Stomach (tissue), 9 donors: ENCODE results near the gene DNAH11. TPM values are rescaled to one million over a fixed set of nuclear protein-coding genes. Genes with fewer than 3 reads are reported as not detected.

Source experiments
- DNase-seq, 2 donors: peaks; one replicate each; pipeline versions ENCODE4 v3.0.0 to v3.0.0-alpha.2; 2013 to 2019
- H3K27ac ChIP-seq, 5 donors: fragments of 200-600 bp in 4 of 5; sonication (generic) in 4 of 5; one replicate each; pipeline ENCODE4 v1.5.1; 2013 to 2019; ENCODE audit warnings: mild to moderate bottlenecking in 1 of 5, moderate library complexity in 1 of 5
- H3K27me3 ChIP-seq, 3 donors: fragments of 200-600 bp; sonication (generic); one replicate each; pipeline ENCODE4 v1.5.1; 2017 to 2019; ENCODE audit warnings: mixed run types in 1 of 3
- H3K36me3 ChIP-seq, 4 donors: fragments of 200-600 bp; sonication (generic); 1 replicate in 3 of 4; 2 replicates in 1 of 4; pipeline ENCODE4 v1.5.1; 2016 to 2019
- H3K4me1 ChIP-seq, 4 donors: fragments of 200-600 bp; sonication (generic); one replicate each; pipeline ENCODE4 v1.5.1; 2016 to 2019
- H3K4me3 ChIP-seq, 4 donors: fragments of 200-600 bp; sonication (generic) in 3 of 4; one replicate each; pipeline ENCODE4 v1.5.1; 2016 to 2019; ENCODE audit warnings: mild to moderate bottlenecking in 1 of 4
- H3K9me3 ChIP-seq, 4 donors: fragments of 200-600 bp; sonication (generic); one replicate each; pipeline ENCODE4 v1.5.1; 2016 to 2019
- EP300 ChIP-seq: sonication (generic); formaldehyde crosslinking; IDR thresholded peaks from one replicate; pipeline ENCODE4 v1.6.1; 2017; ENCODE audit warnings: antibody characterized with exemption
- POLR2A ChIP-seq, 4 donors: fragments of 450-650 bp; IDR thresholded peaks; one replicate each; pipeline ENCODE4 v1.6.1; 2016; ENCODE audit warnings: antibody characterized with exemption in 4 of 4, control low read depth in 2 of 4, mild to moderate bottlenecking in 1 of 4, moderate library complexity in 1 of 4
- POLR2AphosphoS5 ChIP-seq, 3 donors: sonication (generic); formaldehyde crosslinking; IDR thresholded peaks; one replicate each; pipeline ENCODE4 v1.6.1; 2016; ENCODE audit warnings: antibody characterized with exemption in 3 of 3
- WGBS, 5 donors: extraction: QIAGEN DNeasy Blood & Tissue Kit in 3 of 5; methylation state at CpG; one replicate each; pipeline versions ENCODE4 v1.1.5 to v1.1.7; 2013 to 2018; 5-methylcytosine and 5-hydroxymethylcytosine counted together
- intact Hi-C: fragments of 100-400 bp; cut with DNase I; formaldehyde crosslinking; loops from one replicate; pipeline ENCODE4 v1.15.1; 2023; ENCODE audit warnings: low total_unique reads
- polyA plus RNA-seq, 3 donors: library from polyadenylated mRNA; stranded (reverse); fragments of 200-250 nt; gene quantifications; one replicate each; pipeline ENCODE4 v1.2.3, GENCODE V29; 2013
- total RNA-seq, 5 donors: library from RNA; depleted of rRNA; stranded (reverse); fragments of >200 nt; gene quantifications; one replicate each; pipeline versions ENCODE4 v1.1.0 to v1.2.3, GENCODE V29; 2014 to 2016
- TF ChIP-seq, protein P1 (sequence below), 7 experiments: fragments of 450-650 bp in 4 of 7; fragments of 200-600 bp in 3 of 7; sonication (generic) in 3 of 7; IDR thresholded peaks; one replicate each; pipeline ENCODE4 v1.5.1; 2016 to 2019; ENCODE audit warnings: antibody characterized with exemption in 7 of 7, control low read depth in 2 of 7, mild to moderate bottlenecking in 1 of 7
- donor health status: healthy with polysubstance abuse.
- donor health status: Bipolar disorder and iron deficiency.
- donor health status: healthy.

The DNAH11 gene
- total and polyA plus RNA-seq, 8 donors, result under 0.01 to 2.6 (median 0.45) TPM; not detected in 1

DNA sequence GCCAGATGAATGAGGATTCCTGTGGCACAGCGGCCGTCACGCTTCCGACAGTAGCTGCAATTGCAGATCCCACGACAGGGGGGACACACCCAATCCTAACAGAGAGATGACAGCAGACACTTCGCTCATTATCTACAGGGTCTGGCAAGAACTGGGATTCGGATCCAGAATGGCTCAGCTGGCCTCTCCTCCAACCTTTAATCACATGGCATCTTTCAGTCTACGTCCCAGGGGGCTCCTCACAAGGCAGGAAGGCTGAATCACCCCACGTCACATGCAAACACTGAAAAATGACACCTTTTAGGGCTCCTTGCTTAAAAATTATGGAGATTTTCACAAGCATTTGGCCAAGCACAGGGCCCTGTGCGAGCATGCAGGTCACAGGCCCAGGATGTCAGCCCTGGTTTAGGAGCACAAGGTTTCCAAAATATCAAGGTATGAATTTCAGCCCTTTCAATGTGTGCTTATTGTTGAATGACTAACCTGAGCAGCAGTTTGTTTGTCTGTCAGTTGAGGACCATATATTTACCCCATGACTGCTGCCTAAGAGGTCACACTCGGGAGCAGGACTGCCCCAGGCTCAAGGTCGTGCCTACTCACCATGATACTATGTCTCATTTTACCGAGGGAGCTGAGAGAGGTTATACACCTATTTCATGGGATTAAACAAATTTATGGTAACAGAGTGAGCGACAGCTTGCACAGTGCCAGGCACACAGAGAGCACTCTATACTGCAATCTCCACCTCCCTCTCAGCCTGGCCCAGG lies 360.4 kb downstream of the DNAH11 start:
- intact Hi-C loops, result no loop called here
- Histone ChIP-seq H3K27me3 (no peaks in the 10 kb centered on the region), H3K27ac (no peak overlapping the region), H3K4me3 (no peak overlapping the region), H3K36me3 (peaks cover 47 to 100% (median 99%) of the 10 kb centered on the region in 4 donors), H3K9me3 (no peaks in the 10 kb centered on the region), H3K4me1 (no peaks in the 10 kb centered on the region)
- no peak for DNase-seq
- TF ChIP-seq POLR2A (IDR thresholded peaks at IDR 0.05) (no peak), EP300 (no peak), POLR2AphosphoS5 (IDR thresholded peaks at IDR 0.05) (no peak)
- TF ChIP-seq, protein P1, sequence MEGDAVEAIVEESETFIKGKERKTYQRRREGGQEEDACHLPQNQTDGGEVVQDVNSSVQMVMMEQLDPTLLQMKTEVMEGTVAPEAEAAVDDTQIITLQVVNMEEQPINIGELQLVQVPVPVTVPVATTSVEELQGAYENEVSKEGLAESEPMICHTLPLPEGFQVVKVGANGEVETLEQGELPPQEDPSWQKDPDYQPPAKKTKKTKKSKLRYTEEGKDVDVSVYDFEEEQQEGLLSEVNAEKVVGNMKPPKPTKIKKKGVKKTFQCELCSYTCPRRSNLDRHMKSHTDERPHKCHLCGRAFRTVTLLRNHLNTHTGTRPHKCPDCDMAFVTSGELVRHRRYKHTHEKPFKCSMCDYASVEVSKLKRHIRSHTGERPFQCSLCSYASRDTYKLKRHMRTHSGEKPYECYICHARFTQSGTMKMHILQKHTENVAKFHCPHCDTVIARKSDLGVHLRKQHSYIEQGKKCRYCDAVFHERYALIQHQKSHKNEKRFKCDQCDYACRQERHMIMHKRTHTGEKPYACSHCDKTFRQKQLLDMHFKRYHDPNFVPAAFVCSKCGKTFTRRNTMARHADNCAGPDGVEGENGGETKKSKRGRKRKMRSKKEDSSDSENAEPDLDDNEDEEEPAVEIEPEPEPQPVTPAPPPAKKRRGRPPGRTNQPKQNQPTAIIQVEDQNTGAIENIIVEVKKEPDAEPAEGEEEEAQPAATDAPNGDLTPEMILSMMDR (IDR thresholded peaks at IDR 0.05), result no peak
- WGBS, 5 donors, result 91 to 95% (median 94%) methylated on average over 14 of the region's 14 CpGs

DNA sequence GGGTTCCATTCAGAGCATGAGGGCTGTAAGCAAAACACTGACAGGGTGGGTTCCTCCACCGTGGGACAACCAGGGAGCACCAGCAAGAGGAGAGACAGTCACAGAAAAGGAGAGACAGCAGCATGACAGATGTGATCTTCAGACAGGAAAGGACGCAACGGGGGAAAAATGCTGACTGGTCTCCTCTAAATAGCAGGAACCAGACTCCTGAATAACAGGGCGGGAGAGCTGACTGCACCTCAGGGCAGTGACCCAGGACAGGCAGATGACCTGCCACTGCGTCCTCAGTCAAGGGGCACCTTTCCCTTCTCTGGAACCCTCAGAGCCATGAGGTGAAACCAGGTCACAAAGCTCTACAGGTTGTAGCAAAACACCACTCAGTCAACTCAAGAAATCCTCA lies 365.9 kb downstream of the DNAH11 start:
- Histone ChIP-seq H3K27me3 (no peaks in the 10 kb centered on the region), H3K4me1 (peaks cover 0 to 15% (median 5%) of the 10 kb centered on the region in 4 donors), H3K27ac (no peak overlapping the region), H3K4me3 (no peak overlapping the region), H3K9me3 (no peaks in the 10 kb centered on the region), H3K36me3 (peaks cover 19 to 80% (median 78%) of the 10 kb centered on the region in 4 donors)
- intact Hi-C loops, result no loop called here
- TF ChIP-seq POLR2AphosphoS5 (IDR thresholded peaks at IDR 0.05) (no peak), EP300 (no peak), POLR2A (IDR thresholded peaks at IDR 0.05) (no peak)
- TF ChIP-seq, protein P1 (IDR thresholded peaks at IDR 0.05), result no peak
- WGBS, 5 donors, result 83 to 95% (median 92%) methylated on average over 5 of the region's 5 CpGs
- DNase-seq, result no peak

DNA sequence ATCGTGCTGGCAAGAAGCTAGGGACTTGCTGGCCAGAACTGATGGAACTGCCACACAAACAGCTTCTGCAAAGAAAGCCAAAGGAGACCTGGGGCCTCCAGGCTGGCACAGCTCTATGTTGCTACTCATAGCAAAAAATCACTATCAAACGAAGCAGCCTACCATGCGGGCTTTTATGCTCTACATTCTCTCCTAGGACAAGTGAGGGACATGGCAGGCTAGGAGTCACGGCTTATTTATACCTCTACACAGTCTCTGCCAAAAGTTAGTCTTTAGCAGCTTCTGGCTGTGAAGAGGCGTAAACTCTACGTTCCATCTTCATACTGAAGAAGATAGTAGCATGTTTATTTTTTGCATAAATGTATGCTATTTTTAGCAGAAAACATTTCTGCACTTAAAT lies 367.4 kb downstream of the DNAH11 start:
- Histone ChIP-seq H3K4me3 (no peak overlapping the region), H3K4me1 (peaks cover 0 to 15% (median 5%) of the 10 kb centered on the region in 4 donors), H3K27me3 (no peaks in the 10 kb centered on the region), H3K9me3 (no peaks in the 10 kb centered on the region), H3K36me3 (peaks cover 19 to 80% (median 77%) of the 10 kb centered on the region in 4 donors), H3K27ac (no peak overlapping the region)
- no peak for DNase-seq
- WGBS, 5 donors, result 78 to 91% (median 88%) methylated on average over 6 of the region's 6 CpGs
- TF ChIP-seq EP300, result no peak
- TF ChIP-seq POLR2A (IDR thresholded peaks at IDR 0.05), result no peak
- TF ChIP-seq POLR2AphosphoS5 (IDR thresholded peaks at IDR 0.05), result no peak
- TF ChIP-seq, protein P1 (IDR thresholded peaks at IDR 0.05), result no peak
- intact Hi-C loops, result no loop called here

DNA sequence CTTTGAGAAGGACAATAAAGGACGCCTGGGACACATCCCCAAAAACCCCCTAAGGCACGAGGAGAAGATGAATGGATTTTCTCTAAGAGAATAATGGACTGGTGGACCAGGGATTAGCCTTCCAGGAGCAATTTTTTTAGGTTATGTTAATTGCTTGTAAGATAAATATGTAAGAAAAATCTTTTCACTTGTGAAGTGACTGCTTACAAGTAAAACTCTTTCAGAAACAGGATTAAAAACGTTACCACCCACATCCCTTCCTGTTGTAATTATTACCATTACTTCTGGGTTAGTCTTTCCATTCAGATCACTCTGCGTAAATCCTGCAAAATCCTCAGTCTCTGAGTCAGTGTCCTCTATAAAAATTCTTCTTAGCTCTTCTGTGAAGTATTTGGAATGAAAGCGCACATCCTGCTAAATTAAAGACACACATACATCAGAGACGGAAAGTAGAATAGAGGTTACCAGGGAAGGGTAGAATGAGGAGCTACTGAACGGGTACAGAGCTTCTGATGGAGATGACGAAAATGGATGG lies 368.6 kb downstream of the DNAH11 start:
- Histone ChIP-seq H3K27me3 (no peaks in the 10 kb centered on the region), H3K4me3 (no peak overlapping the region), H3K27ac (no peak overlapping the region), H3K4me1 (peaks cover 0 to 15% (median 5%) of the 10 kb centered on the region in 4 donors), H3K9me3 (no peaks in the 10 kb centered on the region), H3K36me3 (peaks cover 13 to 79% (median 73%) of the 10 kb centered on the region in 4 donors)
- TF ChIP-seq EP300 (no peak), POLR2A (IDR thresholded peaks at IDR 0.05) (no peak), POLR2AphosphoS5 (IDR thresholded peaks at IDR 0.05) (no peak)
- TF ChIP-seq, protein P1 (IDR thresholded peaks at IDR 0.05), result no peak
- 83 to 90% (median 85%) methylated on average over 8 of the region's 8 CpGs for WGBS, 5 donors
- intact Hi-C loops, result no loop called here
- DNase-seq, result no peak
